Activated T-cell treated with anti-CD3 and anti-CD28 coated beads for 4 hours (primary cell): ENCODE results near the gene MOK.
"Not testable (repeated sequence)": the region's sequence is repeated elsewhere in the genome, so short reads cannot be mapped to it uniquely, and the experiment has no call there.

Experiments
- DNase-seq: peaks from one replicate; pipeline ENCODE4 v3.0.0-alpha.2; 2020

MOK gene

GRCh38 chr14:102280376-102280962 is 24.5 kb downstream of the MOK start:
- DNase-seq, result no peak

GRCh38 chr14:102279688-102280348 is 25.1 kb downstream of the MOK start:
- no peak for DNase-seq

DNA sequence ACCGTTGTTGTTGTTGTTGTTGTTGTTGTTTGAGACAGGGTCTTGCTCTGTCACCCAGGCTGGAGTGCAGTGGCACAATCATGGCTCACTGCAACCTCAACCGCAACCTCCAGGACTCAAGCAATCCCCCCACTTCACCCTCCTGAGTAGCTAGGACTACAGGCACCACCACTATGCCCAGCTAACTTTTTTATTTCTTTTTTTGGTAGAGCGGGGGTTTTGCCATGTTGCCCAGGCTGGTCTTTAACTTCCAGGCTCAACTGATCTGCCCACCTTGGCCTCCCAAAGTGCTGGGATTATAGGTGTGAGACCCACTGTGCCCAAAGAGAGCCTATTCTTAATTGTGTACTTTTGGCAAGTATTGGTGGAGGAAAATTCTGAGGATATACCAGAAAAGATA is 25.7 kb downstream of the MOK start:
- DNase-seq, result no peak

DNA sequence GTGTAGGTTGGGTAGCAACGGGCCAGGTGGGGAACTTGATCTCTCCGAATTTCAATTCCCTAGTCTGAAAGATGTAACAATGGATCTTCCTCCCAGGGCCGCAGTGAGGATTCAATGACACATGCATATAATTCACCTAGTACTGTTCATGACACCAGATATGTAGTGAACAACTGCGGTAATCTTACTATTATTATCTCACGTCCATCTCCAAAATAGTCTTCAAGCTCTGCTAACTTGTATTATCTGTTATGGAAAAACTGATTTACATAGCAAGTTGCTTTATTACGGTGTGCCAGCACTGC is 26.4 kb downstream of the MOK start:
- DNase-seq, result no peak

GRCh38 chr14:102277874-102278630 is 26.9 kb downstream of the MOK start:
- no peak for DNase-seq

DNA sequence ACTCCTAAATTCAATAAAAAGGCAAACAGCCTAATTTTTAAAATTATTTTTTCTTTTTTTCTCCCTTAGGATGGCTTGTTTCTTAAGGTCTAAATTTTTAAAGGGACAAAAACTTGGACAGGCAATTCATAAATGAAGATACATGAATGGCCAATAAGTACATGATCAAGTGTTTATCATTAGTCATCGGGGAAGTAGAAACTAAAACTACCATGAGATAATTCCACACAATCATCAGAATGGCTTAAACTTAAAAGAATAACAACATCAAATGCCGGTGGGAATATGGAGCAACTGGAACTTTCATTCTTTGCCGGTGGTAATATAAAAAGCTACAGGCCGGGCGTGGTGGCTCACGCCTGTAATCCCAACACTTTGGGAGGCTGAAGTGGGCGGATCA is 29.1 kb downstream of the MOK start:
- DNase-seq, result no peak

DNA sequence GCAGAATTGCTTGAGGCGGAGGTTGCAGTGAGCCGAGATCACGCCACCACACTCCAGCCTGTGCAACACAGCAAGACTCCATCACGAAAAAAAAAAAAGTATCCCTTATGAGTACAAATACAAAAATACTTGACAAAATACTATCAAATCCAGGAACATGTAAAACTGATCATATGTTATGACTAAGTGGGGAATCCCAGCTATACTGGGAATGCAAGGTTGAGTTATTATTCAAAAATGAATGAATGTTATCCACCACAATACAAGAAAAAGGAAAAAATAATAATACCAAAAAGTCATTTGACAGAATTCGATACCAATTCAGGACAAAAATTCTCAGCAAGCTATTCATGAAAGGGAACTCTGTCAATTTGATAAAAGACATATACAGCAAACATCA is 32.6 kb downstream of the MOK start:
- no peak for DNase-seq

DNA sequence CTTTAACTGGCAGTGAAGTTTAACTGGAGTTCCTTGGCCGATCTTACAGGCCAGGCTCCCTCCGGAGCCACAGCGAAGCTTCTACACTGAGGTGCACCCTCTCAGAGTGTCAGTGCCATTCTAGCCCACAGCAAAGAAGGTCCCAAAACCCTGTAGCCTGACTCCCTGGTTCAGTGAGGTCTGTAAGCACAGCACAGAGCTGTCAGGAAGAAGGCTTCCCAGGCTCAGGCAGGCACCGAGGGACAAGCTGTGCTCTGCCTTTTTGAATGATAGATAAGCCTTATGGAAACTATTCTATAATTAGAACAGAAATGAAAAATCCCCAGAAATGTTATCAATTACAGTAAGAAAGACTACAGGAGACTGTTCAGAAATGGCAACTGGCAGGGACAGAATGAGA is 40.2 kb downstream of the MOK start:
- no peak for DNase-seq

- DNase-seq, result no peak
These were observed 40.6 kb downstream of the MOK start for GRCh38 chr14:102264355-102264754.

GRCh38 chr14:102262929-102263462 is 42.0 kb downstream of the MOK start:
- DNase-seq, result no peak

DNA sequence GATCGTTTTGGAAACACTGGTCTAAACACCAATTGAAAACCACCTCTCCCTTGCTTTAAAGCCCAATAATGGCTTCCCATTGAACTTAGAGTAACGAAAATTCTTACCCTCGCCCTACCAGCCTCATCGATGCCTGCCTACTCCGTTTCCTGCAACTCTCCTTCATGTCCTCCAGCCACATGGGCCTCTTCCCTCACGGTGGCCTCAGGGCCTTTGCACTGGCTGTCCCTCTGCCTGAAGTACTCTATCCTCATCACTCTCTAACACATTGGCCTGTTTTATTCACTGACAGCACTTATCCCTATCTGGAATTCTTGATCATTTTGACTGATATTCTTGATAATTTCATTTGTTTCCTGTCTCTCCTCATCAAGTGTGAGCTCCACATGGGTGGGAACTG is 46.8 kb downstream of the MOK start:
- DNase-seq, result no peak

- DNase-seq, result no peak
These were observed 48.2 kb downstream of the MOK start for GRCh38 chr14:102256716-102257115.

- no peak for DNase-seq
These were observed 49.4 kb downstream of the MOK start for GRCh38 chr14:102255401-102256190.

DNA sequence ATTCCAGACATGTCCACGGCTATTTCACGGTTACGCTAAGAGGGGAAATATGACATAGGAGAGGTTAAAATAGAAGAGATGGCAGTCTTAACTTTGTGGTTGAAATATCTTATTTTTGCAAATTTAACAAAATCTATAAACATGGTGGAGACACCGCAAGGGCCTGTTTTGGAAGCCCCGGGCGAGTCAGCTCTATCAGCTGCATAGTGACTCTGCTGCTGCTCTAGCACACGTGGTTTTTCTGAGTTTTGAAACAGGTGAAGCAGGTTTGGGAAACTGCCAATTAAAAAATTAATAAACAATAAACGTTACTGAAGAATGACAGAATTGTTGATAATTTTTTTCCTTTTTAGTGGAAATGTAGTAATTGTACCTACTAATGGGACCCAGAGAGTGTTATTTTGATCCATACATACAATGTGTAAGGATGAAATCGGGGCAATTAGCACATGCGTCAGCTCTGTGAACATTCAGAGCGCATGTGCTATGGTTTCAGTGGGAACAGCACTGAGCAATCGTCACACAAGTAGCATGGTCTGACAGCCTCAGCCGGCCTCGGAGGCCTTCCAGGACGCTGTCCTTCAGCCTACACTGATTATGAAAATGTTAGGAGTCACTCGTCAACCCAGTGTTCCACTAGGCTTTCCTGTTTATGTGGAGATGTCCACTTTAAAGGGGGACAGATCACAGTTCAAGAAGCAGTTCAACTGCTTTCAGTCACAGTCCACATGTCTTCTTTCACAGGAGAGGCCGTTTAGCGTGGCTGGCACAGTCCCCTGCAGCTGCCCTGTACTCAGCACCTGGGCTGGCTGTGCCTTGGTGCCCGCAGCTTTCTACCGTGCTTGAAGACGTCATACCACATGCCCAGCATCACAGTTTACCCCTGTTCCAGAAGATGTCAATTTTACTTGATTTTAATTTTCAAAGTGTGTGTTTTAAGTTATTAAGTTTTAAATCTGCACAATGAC is 51.8 kb downstream of the MOK start:
- DNase-seq, result no peak

DNA sequence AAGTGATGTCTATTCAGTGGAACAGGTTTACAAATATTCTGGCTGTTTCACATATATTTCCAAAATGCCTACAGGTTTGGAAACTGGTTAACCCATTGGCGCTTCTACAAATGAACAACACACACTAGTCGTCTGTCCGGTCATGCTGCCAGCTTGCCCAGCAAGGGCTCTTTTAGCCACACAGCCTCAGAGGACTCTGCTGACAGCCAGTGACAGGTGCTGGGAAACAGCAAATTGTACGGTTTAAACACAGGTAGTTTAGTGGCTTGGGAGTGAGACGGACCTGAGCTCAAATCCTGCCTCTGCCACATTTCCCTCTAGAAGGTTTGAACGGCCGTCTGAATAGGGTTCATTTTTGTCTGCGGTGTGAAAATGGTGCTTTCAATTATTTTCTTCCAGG is 53.8 kb downstream of the MOK start:
- no peak for DNase-seq

GRCh38 chr14:102250636-102251035 is 54.3 kb downstream of the MOK start:
- no peak for DNase-seq

GRCh38 chr14:102249981-102250380 is 55.0 kb downstream of the MOK start:
- no peak for DNase-seq

GRCh38 chr14:102249041-102249440 is 55.9 kb downstream of the MOK start:
- no peak for DNase-seq

DNA sequence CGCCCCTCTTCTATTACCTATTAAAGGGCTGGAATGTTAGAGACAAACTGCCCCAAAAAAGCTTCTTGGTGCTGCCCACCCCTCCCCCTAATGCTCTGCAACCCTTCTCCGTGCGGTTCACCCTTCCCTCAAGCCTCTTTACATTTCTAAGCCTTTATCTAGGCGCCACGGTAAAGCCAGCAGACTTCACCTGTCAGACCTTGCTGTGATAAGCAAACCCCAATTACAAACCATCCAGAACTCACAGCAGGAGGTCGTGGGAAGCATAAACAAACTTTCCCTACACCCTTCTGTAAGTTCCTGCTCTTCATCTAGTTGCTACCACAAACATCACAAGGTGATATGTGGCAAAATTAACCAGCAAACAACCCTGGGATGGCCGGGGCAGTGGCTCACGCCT is 56.8 kb downstream of the MOK start:
- no peak for DNase-seq

- no peak for DNase-seq
These were observed 58.9 kb downstream of the MOK start for GRCh38 chr14:102246071-102246470.

GRCh38 chr14:102243795-102244194 is 61.2 kb downstream of the MOK start:
- DNase-seq, result not testable (repeated sequence)

DNA sequence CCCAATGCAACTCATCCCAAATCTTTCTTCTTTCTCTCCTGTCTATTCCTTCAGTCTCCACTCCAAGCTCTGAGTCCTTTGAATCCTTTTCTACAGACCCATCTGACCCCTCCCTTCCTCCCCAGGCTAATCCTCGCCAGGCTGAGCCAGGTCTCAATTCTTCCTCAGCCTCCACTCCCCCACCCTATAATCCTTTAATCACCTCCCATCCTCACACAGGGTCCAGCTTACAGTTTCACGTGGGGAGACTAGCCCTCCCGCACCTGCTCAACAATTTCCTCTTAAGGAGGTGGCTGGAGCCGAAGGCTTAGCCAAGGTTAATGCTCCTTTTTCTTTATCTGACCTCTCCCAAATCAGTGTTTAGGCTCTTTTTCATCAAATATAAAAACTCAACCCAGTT is 63.8 kb downstream of the MOK start:
- no peak for DNase-seq
